Stimulated activated CD4-positive, alpha-beta T cell treated with anti-CD3 and anti-CD28 coated beads, TNF-alpha, amount 100 ng/mL, for 48 hours (primary cell): ENCODE results near the gene DNALI1.

ENCODE experiments used
- DNase-seq, 3 donors: peaks; one replicate each; pipeline ENCODE4 v3.0.0-alpha.2; 2020; ENCODE audit warnings: low read depth in 3 of 3

Gene DNALI1

DNA sequence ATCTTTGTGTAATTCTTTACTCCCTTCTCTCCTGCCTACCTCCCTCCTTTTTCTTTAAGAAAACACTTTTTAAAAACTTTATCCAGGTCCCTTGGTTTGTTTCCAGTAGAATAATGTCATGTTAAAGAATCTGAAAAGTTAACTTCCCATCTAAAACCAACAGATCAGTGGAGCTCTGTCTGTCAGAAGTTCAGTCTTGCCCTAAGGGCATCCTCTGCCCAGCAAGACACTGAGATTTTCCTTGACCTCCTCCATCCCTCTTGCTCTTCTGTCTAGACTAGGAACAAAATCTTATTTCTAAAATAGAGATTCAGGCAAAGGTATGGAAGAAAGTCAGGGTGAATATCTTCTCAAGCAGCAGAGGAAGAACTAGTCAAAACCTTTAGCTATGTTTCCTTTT lies 44.7 kb downstream of the DNALI1 start:
- DNase-seq, result no peak

DNA sequence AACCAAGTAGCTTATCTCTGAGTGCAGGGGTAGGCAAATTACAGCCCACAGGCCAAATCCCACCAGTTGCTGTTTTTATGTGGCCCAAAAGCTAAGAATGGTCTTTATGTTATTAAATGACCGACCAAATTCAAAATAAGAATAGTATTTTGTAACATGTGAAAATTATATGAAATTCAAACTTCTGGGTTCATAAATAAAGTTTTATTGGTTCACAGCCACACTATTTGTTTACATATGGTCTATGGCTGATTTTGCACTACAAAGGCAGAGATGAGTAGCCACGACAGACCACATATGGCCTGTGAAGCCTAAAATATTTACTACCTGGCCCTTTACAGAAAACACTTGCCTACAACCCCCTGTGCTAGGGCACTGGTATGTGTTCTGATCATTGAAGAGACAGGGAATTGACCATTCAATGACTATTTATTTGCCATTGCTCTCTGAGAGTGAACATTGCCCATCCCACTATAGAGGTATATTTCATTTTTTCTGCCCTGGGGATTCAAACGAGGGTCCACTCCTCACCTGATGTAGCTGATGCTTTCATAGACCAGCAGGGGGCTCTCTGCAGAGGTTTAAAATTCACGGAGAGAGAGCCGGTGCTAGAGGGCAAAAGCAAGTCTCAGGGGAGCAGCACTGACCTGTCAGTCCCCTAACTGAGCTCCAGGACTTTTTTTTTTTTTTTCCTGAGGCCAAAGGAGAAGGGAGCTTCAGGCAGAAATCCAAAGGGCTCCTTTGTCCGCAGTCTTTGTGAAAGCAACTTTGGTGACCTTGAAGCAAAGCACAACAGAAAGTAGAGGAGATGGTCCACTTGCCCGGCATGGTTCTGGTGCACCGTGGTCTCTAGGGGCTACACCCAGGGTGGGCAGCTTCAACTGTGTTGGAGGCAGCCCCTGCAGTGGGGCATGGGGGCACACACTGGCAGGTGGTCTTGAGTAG lies 46.3 kb downstream of the DNALI1 start:
- DNase-seq, result peak in 1 of 3 donors; percentile 16

DNA sequence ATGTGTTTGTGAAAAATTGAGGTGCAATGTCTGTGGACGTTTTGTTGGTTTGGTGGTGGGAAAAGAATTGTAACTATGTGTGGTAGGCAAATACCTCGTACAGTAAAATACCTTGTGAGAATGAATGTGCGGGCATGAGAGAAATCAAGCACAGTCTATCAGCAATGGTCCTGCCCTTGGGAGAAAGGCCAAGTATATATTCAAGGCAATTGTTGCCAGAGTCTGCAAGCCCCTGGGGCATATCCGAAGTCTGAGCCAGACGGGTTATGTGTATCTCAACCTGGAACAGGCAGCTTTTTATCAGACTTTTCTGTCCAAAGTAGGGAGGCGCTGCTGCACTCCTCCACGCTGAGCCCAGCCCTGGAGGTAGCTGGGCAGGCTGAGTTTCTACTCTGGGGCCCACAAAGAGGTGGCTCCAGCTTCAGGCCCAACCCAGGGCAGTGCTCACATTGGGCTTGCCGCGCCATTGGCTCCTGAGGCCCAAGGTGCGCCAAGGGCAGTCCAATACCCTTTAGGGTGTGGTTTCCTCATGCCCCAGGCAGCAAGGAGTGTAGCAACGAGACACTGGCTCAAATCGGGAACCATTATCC lies 48.4 kb downstream of the DNALI1 start:
- no peak for DNase-seq

DNA sequence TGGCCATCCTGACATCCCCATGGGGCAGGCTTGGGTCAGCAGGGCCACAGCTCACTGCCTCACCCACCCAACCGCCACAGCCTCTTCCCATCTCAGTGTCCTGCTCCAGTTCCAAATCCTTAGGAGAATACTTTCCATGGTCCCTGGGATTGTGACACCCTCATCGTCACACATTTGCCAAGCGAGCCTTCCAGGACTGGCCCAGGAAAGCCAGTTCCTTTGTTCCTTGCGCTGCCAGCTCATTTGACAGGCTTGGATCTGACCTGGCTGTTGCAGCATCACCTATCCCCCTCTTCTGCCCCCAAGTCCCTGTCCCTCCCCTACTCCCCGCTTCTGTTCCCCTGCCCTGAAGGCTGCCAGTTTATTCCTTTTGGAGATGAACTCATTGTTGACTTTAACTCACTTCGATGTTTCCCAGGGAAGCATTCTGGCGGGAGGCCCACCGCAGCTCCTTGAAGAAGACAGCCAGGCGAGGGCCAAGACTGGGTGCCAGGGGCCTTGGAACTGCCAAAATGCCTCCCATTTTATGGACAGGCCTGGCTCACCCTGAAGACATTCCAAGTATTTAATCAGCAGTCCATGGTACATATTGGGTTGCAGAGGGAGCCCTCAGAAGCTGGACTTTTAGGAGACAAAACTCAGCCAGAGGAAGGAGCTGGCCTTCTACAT lies 49.2 kb downstream of the DNALI1 start:
- no peak for DNase-seq

DNA sequence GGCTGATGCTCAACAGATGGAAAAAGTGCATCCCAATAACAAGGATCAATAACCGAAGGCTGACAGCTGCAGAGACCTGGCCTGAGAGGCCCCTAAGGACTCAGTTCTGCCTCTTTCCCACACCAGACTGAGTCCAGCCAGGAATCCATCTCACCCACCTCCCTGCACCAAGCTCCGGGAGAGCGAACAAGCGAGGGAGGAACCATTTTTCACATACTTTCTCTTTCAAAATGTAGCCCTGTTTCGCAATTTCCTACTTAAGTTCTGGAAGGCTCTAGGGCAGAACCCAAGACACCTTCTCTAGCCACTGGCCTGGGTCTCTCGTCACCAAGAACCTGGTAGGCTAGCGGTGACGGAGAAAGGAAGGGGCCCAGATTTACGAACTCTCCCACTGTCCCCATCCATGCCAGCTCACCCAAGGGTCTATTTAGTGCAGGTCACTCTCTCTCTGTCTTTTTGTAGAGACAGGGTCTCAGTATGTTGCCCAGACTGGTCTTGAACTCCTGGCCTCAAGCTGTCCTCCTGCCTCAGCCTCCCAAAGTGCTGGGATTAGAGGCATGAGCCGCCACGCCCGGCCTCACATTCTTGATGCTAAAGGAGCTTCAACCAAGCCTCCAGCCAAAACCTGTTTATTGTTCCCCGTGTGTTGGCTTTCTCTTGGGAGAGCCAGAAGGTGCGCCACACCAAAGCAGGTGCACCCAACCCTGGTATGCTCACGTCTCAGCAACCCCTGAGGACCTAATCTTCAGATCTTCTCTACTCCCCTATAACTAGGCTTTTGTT lies 49.9 kb downstream of the DNALI1 start:
- DNase-seq, result no peak

DNA sequence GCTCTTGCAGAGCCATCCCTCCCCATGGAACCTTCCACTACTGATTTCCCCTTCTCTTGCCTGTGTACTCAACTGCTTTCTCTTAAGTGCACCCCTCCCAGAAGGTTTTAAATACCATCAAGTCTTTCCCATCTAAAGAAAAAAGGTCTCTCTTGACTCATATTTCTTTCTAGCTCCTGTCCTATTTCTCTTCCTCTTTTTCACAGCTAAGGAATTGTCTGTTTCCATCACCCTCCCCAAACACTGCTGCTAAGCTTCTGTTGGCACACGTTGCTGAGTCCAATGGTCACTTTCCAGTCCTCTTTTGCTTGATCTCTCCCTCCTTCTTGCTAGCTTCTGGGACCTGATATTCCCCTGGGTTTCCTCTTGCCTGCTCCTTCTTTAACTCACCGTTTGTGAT lies 52.3 kb downstream of the DNALI1 start:
- no peak for DNase-seq

DNA sequence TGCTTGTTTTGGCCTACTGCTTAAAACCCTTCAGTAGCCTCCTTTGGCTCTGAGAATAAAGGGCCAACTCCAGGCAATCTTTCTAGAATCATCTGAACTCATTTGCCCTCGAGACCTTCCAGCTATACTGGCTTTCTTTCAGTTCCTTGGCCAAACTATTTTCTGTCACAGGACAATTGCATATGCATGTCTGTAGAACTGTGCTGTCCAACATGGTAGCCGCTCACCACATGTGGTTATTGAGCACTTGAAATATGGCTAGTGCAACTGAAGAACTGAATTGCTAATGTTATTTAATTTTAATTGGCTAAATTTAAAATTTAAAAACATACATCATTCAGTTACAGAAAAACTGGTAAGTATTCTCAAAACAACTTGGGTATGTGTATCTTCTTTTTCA lies 53.3 kb downstream of the DNALI1 start:
- DNase-seq, result no peak

DNA sequence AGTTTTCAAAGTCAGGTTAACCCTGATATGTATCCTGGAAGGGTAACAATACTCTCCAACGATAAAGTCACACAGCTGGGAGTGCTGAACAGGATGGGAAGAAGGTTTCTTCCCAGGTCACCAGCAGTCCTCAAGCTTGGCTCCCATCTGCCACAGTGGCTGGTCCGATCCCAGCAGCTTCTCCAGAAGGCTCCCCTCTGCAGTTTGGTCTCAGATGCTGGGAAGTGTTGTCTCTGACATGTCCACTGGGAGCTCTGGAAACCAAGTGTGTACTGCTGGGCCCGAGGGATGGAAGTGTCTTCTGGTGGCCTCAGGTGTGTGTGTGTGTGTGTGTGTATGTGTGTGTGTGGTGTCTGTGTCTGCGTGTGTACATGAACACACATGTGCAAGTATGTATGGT lies 55.4 kb downstream of the DNALI1 start:
- no peak for DNase-seq

DNA sequence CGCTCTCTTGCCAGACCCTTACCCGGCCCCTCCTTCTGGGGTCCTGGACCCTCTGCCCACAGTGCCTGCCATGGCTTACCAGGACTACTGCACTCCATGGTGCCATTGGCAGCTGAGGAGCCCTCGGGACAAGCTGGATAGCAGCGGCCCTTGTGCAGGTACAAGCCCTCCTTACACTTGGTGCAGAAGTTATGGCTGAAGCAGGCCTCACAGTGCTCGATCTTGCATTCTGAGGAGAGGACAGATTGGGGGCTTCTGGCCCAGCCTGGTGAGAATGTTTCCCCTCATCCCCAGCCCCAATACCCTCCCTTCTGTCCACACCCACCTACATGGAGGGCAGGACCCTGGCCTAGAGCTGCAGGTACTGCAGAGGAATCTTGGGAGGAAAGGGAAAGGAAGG lies 57.4 kb downstream of the DNALI1 start:
- DNase-seq, result no peak

DNA sequence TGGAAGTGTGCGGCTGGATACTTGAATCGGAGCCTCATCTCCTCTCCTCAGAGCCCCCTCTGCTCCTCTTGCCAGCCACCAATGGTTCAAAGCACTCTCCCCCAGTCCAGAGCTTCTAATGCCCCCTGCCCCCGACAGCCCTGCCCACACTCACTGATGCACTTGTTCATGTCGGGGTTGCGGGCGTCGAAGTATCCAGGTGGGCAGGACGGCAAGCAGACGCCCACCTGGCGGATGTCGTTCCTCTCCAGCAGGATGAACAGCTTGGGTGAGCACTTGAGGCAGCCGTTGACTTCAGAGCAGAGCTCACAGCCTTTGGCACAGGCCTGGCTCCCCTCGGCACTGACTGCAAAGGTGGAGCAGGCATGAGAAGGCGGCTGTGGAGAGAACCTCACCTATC lies 59.6 kb downstream of the DNALI1 start:
- no peak for DNase-seq
